Epithelial cell of proximal tubule (primary cell): Measurements from ENCODE around the gene SDCCAG8. TPM values are rescaled to one million over a fixed set of nuclear protein-coding genes. Genes with fewer than 3 reads are reported as not detected.

Experiments
- DNase-seq: peaks from one replicate; pipeline ENCODE4 v3.0.0-alpha.2; 2011; ENCODE audit warnings: low read depth
- H3K4me3 ChIP-seq: 2 replicates; pipeline ENCODE4 v1.5.1; 2011; ENCODE audit warnings: low read depth, mild to moderate bottlenecking, low read length
- CTCF ChIP-seq: conservative IDR thresholded peaks from 2 replicates; pipeline ENCODE4 v1.5.1; 2012; ENCODE audit warnings: low read depth, mild to moderate bottlenecking, low read length
- total RNA-seq: library from RNA; depleted of rRNA; stranded (reverse); fragments of >200 nt; gene quantifications from 2 replicates; pipeline ENCODE4 v1.2.3, GENCODE V29; 2015

SDCCAG8 gene
- total RNA-seq, 1 donor from 2014 or later = 86.9 TPM

DNA sequence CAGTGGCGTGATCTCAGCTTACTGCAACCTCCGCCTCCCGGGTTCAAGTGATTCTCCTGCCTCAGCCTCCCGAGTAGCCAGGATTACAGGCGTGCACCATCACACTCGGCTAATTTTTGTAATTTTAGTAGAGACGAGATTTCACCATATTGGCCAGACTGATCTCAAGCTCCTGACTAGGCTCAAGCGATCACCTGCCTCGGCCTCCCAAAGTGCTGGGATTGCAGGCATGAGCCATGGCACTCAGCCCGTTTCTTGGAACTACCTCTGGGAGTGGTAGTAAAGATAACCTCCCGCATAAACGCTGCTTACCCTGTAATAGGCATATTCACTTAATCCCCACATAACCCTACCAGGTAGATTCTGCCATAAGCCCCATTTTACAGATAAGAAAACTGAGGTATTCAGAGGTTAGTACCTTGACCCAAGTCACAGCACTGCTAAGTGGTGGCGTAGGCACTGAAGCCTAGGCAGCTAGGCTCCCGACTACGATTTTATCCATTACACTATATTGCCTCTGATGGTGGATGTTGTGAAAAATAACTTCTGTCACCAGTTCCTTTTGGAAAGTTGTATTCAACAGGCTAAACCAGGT, 143.8 kb downstream of the SDCCAG8 start:
- DNase-seq = no peak
- no peak overlapping the region for H3K4me3 ChIP-seq
- TF ChIP-seq CTCF = no peak

- DNase-seq = no peak
- no peak for TF ChIP-seq CTCF
- no peak overlapping the region for H3K4me3 ChIP-seq
These were observed 147.0 kb downstream of the SDCCAG8 start for GRCh38 chr1:243402868-243403267.

DNA sequence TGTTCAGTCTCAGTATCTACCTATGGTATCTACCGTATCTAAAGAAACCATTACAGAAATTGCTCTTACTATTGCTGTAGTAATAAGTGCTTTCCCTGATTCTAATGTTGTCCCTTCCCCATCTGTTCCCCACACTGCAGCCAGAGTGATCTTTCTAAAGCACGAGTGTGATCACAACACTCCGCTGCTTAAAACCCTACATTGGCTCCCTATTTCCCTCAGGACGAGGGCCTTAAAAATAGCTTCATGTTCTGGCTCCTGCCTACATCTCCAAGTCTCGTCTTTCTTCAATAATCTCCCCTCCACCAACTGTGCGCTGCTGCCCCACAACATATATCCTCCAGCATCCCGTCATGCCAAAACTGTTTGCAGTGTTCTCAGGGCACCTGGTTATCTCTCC, 150.6 kb downstream of the SDCCAG8 start:
- no peak for DNase-seq
- TF ChIP-seq CTCF = no peak
- no peak overlapping the region for H3K4me3 ChIP-seq

DNA sequence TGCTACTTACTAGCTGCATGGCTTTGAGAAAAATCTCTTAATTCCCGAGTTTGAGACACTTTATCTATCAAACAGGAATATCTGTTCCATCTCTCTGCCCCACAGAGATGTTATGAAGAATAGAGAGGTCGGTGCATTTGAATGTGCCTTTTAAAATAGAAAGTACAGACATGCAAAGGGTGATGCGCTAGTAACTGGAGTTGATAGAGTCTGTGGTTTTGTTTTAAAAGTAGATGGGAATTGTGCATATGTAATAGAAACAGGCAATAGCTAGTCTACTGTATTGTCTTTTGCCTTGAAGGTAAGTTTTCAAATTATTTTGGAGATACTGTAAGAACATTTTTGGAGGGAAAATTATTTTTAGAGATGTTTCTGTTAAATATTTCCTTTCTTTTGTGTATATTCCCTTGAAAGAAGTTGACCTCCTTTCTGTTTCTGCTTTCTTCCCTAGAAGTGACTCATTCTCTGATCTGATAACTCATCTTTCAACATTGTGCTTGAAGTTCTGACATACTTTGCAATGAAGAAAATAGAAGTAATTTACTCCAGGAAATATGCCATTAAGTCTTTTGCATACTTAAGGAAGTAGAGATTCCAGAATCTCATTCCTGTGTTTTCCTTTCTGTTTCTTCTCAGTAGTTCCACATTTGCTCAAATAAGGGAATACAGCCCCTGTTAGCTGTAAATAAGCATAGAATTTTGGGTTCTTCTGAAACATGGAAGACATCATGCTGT, 151.6 kb downstream of the SDCCAG8 start:
- no peak overlapping the region for H3K4me3 ChIP-seq
- no peak for TF ChIP-seq CTCF
- DNase-seq = no peak

GRCh38 chr1:243408479-243408878, 152.6 kb downstream of the SDCCAG8 start:
- H3K4me3 ChIP-seq = no peak overlapping the region
- no peak for TF ChIP-seq CTCF
- DNase-seq = no peak

DNA sequence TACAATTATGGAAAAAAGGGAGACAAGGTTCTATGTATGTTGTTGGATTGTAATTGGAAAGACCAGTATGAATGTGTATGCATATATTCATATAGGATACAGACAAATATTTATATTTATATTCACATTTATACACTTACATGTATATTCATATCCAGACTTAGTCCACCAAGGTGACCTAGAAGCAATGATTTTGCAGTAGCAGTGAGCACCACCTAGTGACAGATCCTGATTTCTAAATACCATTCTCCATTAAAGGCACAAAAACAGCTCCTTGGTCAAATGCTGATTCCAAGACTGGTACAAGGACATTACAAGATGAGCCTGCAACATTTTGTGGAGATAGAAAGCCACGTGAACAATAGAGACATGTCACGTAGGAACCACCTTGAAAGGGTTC, 153.4 kb downstream of the SDCCAG8 start:
- no peak overlapping the region for H3K4me3 ChIP-seq
- TF ChIP-seq CTCF = peak; percentile 55
- no peak for DNase-seq

GRCh38 chr1:243411472-243411871, 155.6 kb downstream of the SDCCAG8 start:
- no peak for TF ChIP-seq CTCF
- no peak overlapping the region for H3K4me3 ChIP-seq
- DNase-seq = no peak
